Uterus (tissue), 4 donors: Measurements from ENCODE around the gene UCKL1. TPM values are rescaled to one million over a fixed set of nuclear protein-coding genes. Genes with fewer than 3 reads are reported as not detected.
A peak's percentile ranks its signal among the peaks of the same experiment; 100 is the strongest.

Source experiments
- DNase-seq, 2 donors: peaks; one replicate each; pipeline ENCODE4 v3.0.0-alpha.2; 2019 to 2020
- H3K27ac ChIP-seq, 2 donors: fragments of 200-600 bp; sonication (generic); 1 replicate in 1 of 2; 2 replicates in 1 of 2; pipeline ENCODE4 v1.5.1; 2016 to 2018
- H3K27me3 ChIP-seq, 2 donors: fragments of 200-600 bp; sonication (generic); one replicate each; pipeline ENCODE4 v1.5.1; 2018 to 2019; ENCODE audit warnings: control low read depth in 1 of 2
- H3K36me3 ChIP-seq, 2 donors: fragments of 200-600 bp; sonication (generic); one replicate each; pipeline ENCODE4 v1.5.1; 2019; ENCODE audit warnings: control low read depth in 1 of 2
- H3K4me1 ChIP-seq, 2 donors: fragments of 200-600 bp; sonication (generic); one replicate each; pipeline ENCODE4 v1.5.1; 2018 to 2019; ENCODE audit warnings: control low read depth in 1 of 2
- H3K4me3 ChIP-seq, 2 donors: fragments of 200-600 bp; sonication (generic); 1 replicate in 1 of 2; 2 replicates in 1 of 2; pipeline ENCODE4 v1.5.1; 2018 to 2019; ENCODE audit warnings: mild to moderate bottlenecking in 1 of 2
- H3K9me3 ChIP-seq, 2 donors: fragments of 200-600 bp; sonication (generic); one replicate each; pipeline ENCODE4 v1.5.1; 2019; ENCODE audit warnings: control low read depth in 1 of 2
- POLR2A ChIP-seq, 2 donors: fragments of 450-650 bp; IDR thresholded peaks; one replicate each; pipeline ENCODE4 v1.6.1; 2016; ENCODE audit warnings: antibody characterized with exemption in 2 of 2, mild to moderate bottlenecking in 1 of 2, moderate library complexity in 1 of 2
- intact Hi-C: fragments of 100-400 bp; cut with DNase I; formaldehyde crosslinking; loops from one replicate; pipeline ENCODE4 v1.15.1; 2023; ENCODE audit warnings: low total_unique reads
- total RNA-seq, 4 donors: library from RNA; depleted of rRNA in 3 of 4; stranded (reverse); fragments of >200 nt in 3 of 4; gene quantifications; one replicate each; pipeline versions ENCODE4 v1.1.0 to v1.2.4, GENCODE V29; 2014 to 2023
- TF ChIP-seq, protein P1 (sequence below), 4 experiments: fragments of 200-600 bp in 2 of 4; fragments of 450-650 bp in 2 of 4; sonication (generic) in 2 of 4; IDR thresholded peaks; one replicate each; pipeline ENCODE4 v1.5.1; 2016 to 2019; ENCODE audit warnings: antibody characterized with exemption in 4 of 4, mild to moderate bottlenecking in 2 of 4, moderate library complexity in 1 of 4
- donor health status: DM: yes; HTN: yes; CAD: no.

Gene UCKL1
- total RNA-seq, 4 donors from 2014 or later, result 21.8 to 64.6 (median 23.5) TPM

- H3K27me3 ChIP-seq, result no peaks in the 10 kb centered on the region
- intact Hi-C loops, result no loop called here
- H3K9me3 ChIP-seq, result no peaks in the 10 kb centered on the region
- peak; percentile 64 to 73 for DNase-seq
- H3K27ac ChIP-seq, result peak overlapping the region; percentile 52 to 65
- peak overlapping the region; percentile 44 to 72 for H3K4me3 ChIP-seq
- TF ChIP-seq POLR2A (IDR thresholded peaks at IDR 0.05), result peak in 1 of 2 donors; percentile 50
- TF ChIP-seq, protein P1, sequence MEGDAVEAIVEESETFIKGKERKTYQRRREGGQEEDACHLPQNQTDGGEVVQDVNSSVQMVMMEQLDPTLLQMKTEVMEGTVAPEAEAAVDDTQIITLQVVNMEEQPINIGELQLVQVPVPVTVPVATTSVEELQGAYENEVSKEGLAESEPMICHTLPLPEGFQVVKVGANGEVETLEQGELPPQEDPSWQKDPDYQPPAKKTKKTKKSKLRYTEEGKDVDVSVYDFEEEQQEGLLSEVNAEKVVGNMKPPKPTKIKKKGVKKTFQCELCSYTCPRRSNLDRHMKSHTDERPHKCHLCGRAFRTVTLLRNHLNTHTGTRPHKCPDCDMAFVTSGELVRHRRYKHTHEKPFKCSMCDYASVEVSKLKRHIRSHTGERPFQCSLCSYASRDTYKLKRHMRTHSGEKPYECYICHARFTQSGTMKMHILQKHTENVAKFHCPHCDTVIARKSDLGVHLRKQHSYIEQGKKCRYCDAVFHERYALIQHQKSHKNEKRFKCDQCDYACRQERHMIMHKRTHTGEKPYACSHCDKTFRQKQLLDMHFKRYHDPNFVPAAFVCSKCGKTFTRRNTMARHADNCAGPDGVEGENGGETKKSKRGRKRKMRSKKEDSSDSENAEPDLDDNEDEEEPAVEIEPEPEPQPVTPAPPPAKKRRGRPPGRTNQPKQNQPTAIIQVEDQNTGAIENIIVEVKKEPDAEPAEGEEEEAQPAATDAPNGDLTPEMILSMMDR (IDR thresholded peaks at IDR 0.05), result peak in 1 of 4 experiments; percentile 28
- H3K4me1 ChIP-seq, result peaks cover 9 to 13% of the 10 kb centered on the region in 2 donors
- H3K36me3 ChIP-seq, result no peaks in the 10 kb centered on the region
These were observed 931 bp upstream of the UCKL1 start for GRCh38 chr20:63957004-63957689.

- no peaks in the 10 kb centered on the region for H3K36me3 ChIP-seq
- peak overlapping the region; percentile 52 to 65 for H3K27ac ChIP-seq
- peaks cover 9 to 18% of the 10 kb centered on the region in 2 donors for H3K4me1 ChIP-seq
- peak overlapping the region; percentile 44 to 72 for H3K4me3 ChIP-seq
- no peak for DNase-seq
- H3K27me3 ChIP-seq, result no peaks in the 10 kb centered on the region
- TF ChIP-seq POLR2A (IDR thresholded peaks at IDR 0.05), result no peak
- TF ChIP-seq, protein P1 (IDR thresholded peaks at IDR 0.05), result no peak
- no peaks in the 10 kb centered on the region for H3K9me3 ChIP-seq
- intact Hi-C loops, result no loop called here
These were observed 418 bp upstream of the UCKL1 start for GRCh38 chr20:63956664-63957003.

DNA sequence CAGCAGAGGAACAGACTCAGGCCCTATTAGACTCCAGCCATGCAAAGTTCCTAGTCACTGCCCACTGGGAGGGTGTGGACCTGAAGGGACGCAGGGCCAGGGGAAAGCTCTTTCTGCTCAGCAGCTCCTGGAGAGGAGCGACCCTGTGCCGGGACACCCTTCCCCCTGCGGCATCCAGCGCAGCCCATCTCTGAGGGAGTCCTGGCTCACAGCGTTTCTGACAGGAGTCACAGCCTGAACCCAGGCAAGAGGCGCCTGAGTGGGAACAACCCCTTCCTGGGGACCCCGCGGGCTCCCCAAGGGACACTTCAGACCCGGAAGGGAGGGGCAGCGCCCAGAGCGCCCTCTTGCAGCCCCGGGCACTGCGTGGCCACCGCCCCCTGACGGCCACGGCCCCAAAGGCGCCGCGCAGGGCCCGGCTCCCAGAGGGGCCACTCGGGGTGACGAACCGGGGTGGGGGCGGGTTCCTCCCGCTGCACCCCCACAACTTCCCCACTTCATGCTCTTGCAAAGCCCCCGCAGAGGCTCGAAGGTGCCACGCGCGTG lies 862 bp downstream of the UCKL1 start:
- H3K27ac ChIP-seq, result peak overlapping the region; percentile 85 to 91
- H3K4me3 ChIP-seq, result peak overlapping the region; percentile 72 to 98
- H3K4me1 ChIP-seq, result peaks cover 9 to 29% of the 10 kb centered on the region in 2 donors
- DNase-seq, result no peak
- TF ChIP-seq, protein P1 (IDR thresholded peaks at IDR 0.05), result peak; percentile 28 to 41 (median 30)
- no peak for TF ChIP-seq POLR2A (IDR thresholded peaks at IDR 0.05)
- H3K36me3 ChIP-seq, result no peaks in the 10 kb centered on the region
- H3K9me3 ChIP-seq, result no peaks in the 10 kb centered on the region
- intact Hi-C loops, result no loop called here
- H3K27me3 ChIP-seq, result no peaks in the 10 kb centered on the region

GRCh38 chr20:63953764-63954429 lies 2.3 kb downstream of the UCKL1 start:
- TF ChIP-seq POLR2A (IDR thresholded peaks at IDR 0.05), result no peak
- TF ChIP-seq, protein P1 (IDR thresholded peaks at IDR 0.05), result no peak
- H3K4me3 ChIP-seq, result no peak overlapping the region
- intact Hi-C loops, result no loop called here
- DNase-seq, result no peak
- no peak overlapping the region for H3K27ac ChIP-seq
- no peaks in the 10 kb centered on the region for H3K9me3 ChIP-seq
- H3K4me1 ChIP-seq, result peaks cover 9 to 41% of the 10 kb centered on the region in 2 donors
- H3K36me3 ChIP-seq, result no peaks in the 10 kb centered on the region
- H3K27me3 ChIP-seq, result no peaks in the 10 kb centered on the region

- no peaks in the 10 kb centered on the region for H3K9me3 ChIP-seq
- no peak for DNase-seq
- intact Hi-C loops, result no loop called here
- no peaks in the 10 kb centered on the region for H3K27me3 ChIP-seq
- H3K4me3 ChIP-seq, result no peak overlapping the region
- TF ChIP-seq, protein P1 (IDR thresholded peaks at IDR 0.05), result no peak
- no peaks in the 10 kb centered on the region for H3K36me3 ChIP-seq
- H3K27ac ChIP-seq, result no peak overlapping the region
- peaks cover 13 to 43% of the 10 kb centered on the region in 2 donors for H3K4me1 ChIP-seq
These were observed 3.4 kb downstream of the UCKL1 start for GRCh38 chr20:63952769-63953168.
